H1 (cell line): ENCODE results near the gene SLC26A8.

ENCODE experiments used
- GABPA ChIP-seq: IDR thresholded peaks from 2 replicates; pipeline ENCODE4 v1.6.1; 2011; ENCODE audit warnings: mild to moderate bottlenecking, low read length, moderate library complexity, borderline replicate concordance; ENCODE audit not compliant: insufficient read depth
- POLR2A ChIP-seq, 2 experiments: IDR thresholded peaks; 1 replicate in 1 of 2; 2 replicates in 1 of 2; pipeline ENCODE4 v1.6.1; 2011; ENCODE audit warnings: low read depth in 2 of 2, low read length in 2 of 2, mild to moderate bottlenecking in 2 of 2; ENCODE audit errors: control extremely low read depth in 1 of 2
- RXRA ChIP-seq: IDR thresholded peaks from 2 replicates; pipeline ENCODE4 v1.6.1; 2011; ENCODE audit warnings: low read depth, mild to moderate bottlenecking, low read length, moderate library complexity; ENCODE audit not compliant: insufficient read depth

DNA sequence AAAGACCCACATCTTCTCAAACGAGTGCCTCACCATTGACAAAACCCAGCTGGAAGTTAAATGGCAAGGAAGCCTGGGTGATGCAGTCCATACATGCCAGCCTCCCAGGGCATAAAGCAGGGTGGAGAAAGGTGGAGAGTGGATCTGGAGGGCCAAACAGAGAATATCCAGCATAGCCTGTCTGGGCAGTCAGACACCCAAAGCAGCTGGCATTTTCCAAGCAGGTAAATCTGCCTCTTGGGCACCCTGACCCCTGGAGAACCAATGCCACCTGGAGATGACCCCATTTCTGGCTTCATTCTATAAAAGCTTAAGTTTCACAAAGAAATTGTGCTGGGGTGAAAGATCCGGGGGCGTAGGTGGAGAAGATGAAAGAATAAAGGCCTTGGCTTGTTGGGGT, 98.5 kb downstream of the SLC26A8 start:
- TF ChIP-seq RXRA (no peak), POLR2A (IDR thresholded peaks at IDR 0.05; ENCODE audit: control extremely low read depth in 1 of 2, low read depth in 2 of 2, low read length in 2 of 2) (no peak), GABPA (no peak)
